ENCODE results near the gene DNAH2.

DNA sequence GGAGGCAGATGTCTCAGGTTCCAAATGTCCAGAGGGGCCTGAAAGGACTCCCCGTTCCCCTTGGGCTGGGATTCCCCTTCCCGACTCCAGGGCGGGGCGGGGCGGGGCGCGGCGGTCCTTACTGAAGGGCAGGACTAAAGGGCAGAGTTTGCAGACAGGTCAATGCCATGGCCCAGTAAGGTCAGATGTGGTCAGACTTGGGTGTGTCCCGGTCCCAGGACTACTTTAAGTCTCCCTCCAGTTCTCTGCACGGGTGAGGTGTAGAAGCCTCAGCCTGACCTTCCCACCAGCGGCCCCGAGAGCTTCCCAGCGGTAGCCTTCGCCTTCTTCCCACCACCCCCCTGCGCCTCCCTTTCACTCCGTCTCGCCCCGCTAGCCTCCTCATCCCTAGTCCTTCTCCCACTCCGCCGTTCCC, 117.0 kb downstream of the DNAH2 start:
- TF ChIP-seq EP300 (IDR thresholded peaks at IDR 0.05) (no peak), POLR2AphosphoS5 (IDR thresholded peaks at IDR 0.05) (no peak), POLR2A (IDR thresholded peaks at IDR 0.05) (no peak)
- TF ChIP-seq, protein P1, sequence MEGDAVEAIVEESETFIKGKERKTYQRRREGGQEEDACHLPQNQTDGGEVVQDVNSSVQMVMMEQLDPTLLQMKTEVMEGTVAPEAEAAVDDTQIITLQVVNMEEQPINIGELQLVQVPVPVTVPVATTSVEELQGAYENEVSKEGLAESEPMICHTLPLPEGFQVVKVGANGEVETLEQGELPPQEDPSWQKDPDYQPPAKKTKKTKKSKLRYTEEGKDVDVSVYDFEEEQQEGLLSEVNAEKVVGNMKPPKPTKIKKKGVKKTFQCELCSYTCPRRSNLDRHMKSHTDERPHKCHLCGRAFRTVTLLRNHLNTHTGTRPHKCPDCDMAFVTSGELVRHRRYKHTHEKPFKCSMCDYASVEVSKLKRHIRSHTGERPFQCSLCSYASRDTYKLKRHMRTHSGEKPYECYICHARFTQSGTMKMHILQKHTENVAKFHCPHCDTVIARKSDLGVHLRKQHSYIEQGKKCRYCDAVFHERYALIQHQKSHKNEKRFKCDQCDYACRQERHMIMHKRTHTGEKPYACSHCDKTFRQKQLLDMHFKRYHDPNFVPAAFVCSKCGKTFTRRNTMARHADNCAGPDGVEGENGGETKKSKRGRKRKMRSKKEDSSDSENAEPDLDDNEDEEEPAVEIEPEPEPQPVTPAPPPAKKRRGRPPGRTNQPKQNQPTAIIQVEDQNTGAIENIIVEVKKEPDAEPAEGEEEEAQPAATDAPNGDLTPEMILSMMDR (IDR thresholded peaks at IDR 0.05): no peak
